Measurements from ENCODE around the gene UGDH.

DNA sequence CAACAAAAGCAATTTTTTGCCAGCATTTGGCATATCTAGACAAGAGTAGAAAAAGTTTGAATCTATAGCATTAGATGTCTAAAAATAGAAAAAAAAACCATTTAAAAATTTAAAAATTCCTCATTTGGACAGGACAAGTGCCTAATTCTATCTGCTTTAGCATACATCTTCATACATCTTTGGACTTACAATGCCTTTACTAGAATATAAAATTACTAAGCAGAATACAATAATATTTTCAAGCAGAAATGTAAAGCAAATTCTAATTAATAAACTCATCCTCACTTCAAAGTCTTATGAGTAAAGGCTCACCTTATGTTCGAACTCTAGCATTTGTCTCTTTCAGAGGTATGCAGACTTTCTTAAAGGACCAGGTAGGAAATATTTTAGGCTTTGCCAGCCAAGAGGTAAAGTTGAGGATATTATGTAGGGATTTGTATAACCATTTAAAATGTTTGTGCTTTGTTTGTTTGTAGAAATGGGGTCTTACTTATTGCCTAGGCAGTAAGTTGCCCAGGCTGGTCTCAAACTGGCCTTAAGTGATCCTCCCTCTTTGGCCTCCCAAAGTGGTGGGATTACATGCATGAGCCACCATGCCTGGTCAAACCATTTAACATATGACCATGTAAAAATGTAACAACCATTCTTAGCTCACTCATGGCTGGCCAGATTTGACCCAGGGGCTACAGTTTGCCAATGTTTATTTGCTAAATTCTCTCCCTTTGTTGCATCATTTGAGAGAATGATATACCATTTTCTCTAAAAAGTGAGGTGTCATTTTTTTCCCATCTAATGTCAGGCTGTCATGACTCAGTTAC is 29.1 kb downstream of the UGDH start:
- TF ChIP-seq, protein P1, sequence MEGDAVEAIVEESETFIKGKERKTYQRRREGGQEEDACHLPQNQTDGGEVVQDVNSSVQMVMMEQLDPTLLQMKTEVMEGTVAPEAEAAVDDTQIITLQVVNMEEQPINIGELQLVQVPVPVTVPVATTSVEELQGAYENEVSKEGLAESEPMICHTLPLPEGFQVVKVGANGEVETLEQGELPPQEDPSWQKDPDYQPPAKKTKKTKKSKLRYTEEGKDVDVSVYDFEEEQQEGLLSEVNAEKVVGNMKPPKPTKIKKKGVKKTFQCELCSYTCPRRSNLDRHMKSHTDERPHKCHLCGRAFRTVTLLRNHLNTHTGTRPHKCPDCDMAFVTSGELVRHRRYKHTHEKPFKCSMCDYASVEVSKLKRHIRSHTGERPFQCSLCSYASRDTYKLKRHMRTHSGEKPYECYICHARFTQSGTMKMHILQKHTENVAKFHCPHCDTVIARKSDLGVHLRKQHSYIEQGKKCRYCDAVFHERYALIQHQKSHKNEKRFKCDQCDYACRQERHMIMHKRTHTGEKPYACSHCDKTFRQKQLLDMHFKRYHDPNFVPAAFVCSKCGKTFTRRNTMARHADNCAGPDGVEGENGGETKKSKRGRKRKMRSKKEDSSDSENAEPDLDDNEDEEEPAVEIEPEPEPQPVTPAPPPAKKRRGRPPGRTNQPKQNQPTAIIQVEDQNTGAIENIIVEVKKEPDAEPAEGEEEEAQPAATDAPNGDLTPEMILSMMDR (conservative IDR thresholded peaks at IDR 0.05; ENCODE audit: low read depth, low read length), result no peak
- no peak for TF ChIP-seq EZH2 (IDR thresholded peaks at IDR 0.05; ENCODE audit: borderline replicate concordance, low read depth, low read length, poor library complexity, severe bottlenecking)

Data from A673 (cell line).